ENCODE measurements around the gene LPCAT3.

Gene LPCAT3

DNA sequence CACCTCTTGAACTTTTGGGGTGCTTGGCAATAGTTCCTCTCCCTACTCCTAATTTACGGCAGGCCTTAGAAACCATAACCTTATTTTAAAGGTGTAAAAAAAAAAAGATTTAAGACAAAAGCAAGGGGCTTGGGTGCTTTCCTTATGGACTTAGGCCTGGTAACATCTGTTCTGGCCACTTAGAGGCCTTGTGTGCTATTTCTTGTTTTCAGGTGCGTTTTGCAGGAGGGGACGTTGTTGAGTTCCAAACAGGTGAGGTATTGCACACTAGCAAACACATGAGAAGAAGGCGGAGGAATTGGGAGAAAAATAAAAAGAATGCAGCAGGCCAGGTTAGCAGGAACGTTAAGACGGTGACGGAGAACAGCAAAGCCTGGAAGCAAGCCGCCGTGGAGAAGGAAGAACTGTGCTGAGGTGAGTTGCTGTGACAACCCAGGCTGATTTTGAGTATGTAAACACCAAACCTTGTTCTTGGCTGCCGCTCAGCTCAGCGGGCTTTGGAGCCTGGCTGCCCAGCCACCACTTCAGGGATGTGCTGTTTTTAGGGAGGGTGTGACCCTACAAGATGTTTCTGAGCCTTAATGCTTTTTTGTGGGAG, 30.2 kb downstream of the LPCAT3 start:
- no peak for DNase-seq

DNA sequence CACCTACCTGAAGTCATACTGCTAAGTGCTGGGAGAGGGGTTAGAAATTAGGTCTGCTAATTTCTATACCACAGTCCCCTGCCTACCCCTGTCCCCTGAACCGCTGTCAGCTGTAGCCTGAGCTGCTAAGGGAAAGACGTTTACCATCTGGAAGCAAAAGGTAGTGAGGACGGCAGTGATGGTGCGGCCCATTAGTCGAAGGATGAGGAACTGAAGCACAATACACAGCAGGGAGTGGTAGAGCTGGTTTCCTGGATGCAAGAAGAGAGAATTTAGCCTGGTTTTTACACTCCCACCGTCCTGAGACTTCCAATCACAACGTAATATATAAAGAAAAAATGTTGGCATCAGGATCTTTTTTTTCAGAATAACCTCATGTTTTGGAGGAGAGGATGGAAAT, 35.7 kb downstream of the LPCAT3 start:
- DNase-seq, result no peak

DNA sequence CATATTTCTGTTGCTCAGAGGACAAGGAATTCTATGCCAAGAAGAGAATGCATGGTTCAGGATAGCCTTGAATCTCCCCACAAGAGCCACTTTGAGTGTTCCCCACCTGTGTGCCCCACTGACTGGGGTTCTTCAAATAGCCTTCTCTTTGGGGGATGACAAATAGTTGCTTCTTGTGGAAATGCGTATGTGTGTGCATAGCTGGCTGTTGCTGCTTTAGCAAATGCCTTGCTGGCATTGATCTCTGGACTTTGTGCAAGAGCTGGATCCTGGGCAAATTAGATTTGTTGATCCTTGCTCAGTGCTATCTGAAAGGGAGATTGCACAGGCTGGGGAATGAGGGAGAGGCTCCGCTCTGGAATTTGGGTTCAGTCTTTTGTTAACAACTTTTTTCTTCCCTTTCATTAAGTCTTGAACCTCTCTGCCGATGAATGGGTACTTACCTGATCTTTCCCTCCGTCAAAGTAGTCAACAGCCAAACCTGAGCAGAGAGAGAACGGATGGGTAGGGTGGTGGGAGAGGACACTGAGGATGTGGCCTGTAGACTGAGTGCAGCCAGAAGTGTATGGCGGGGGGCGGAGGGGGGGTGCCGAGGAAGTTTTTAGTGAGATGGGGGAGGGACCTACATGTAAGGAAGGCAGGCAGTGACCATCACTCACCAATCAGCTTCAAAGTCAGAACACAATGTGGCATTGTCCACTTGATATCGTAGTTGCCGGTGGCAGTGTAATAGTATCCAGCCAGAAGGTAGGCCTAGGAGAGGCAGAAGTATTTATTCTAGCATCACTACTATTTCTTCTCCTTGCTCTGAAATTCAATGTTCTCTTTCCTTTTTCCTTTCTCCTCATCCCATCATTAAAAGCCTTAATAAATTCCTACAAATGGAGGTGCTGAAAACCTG, 36.9 kb downstream of the LPCAT3 start:
- DNase-seq, result no peak

DNA sequence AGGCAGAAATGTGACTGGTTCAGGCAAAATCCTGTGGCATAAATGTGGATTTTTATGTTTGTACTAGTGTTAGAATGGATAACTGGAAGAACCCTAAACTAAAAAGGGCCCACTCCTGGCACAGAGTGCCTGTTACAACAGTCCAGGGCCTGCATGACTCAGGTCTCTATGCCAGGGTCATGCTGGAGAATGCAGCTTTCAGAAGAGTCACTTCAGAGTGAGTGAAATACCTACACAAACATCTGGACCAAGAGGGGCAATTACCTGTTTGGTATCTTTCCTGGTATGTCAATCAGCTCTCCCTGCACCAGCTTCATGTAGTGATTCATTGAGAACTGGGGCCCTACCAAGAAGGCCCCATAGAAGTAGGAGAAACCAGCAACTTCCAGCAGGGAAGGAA, 37.5 kb downstream of the LPCAT3 start:
- DNase-seq, result no peak

DNA sequence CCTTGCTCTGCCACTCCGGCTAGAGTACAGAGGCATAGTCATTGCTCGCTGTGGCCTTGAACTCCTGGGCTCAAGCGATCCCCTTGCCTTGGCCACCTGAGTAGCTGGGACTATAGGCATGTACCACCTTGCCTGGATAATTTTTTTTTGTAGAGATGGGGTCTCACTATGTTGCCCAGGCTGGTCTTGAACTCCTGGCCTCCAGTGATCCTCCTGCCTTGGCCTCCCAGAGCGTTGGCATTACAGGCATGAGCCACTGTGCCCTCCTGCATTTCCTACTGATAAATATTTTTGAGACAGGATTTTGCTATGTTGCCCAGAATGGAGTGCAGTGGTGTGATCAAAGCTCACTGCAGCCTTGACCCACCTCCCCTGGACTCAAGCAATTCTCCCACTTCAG, 38.2 kb downstream of the LPCAT3 start:
- DNase-seq, result no peak

DNA sequence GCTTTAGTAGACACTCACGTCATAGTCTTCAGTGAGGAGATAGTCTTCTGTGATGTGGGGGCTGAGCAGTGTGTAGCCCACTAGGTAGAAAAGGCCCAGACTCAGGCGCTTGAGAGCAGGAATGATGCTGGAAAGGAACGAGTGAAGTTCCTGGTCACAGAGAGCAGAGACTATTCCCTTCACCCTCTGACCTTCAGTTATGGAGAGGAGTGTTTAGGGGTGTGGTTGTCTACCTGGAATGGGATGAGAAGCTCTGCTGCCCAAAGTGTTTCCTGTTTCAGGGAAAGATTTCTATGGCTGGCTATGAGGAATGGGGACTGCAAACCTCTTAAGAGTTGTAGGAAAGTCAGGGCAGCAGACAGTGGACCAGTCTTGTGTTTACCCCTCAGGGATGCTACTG, 38.8 kb downstream of the LPCAT3 start:
- no peak for DNase-seq

DNA sequence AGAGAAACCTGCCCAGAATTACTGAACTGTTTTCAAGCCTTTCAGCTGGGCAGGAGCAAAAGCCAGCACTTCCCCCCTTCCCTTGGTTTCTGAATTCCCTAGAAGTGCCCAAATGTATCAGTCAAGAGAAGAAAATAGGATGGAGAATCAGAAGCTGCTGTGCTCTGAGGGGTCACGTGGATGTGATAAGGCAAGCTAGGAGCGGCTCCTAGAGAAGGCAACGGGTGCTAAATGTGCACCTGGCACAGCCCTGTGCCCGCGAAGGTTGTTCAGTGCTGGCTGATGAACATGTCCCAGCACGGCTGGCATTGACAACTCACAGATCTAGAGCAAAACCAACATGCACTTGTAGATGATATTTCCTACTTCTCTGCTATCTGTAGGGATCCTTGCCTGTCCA, 39.3 kb downstream of the LPCAT3 start:
- no peak for DNase-seq

DNA sequence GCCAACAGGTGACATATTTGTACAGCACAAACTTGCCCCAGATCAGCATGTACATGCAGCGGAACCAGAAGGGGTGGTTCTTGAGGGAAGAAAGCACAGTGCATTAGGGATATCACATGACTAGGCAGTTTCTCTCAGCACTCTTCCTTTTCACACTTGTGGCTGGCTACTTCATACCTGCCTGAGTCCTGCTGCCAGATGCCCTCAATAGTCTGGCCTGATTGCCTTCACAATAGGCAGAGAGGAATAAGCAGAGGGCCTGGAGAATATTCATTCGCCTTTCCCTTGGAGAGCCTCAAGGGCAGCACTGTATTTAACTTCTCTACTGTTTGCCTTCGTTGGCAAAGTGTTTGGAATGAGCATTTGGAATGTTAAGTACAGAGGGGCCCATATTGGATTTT, 39.7 kb downstream of the LPCAT3 start:
- DNase-seq, result no peak

DNA sequence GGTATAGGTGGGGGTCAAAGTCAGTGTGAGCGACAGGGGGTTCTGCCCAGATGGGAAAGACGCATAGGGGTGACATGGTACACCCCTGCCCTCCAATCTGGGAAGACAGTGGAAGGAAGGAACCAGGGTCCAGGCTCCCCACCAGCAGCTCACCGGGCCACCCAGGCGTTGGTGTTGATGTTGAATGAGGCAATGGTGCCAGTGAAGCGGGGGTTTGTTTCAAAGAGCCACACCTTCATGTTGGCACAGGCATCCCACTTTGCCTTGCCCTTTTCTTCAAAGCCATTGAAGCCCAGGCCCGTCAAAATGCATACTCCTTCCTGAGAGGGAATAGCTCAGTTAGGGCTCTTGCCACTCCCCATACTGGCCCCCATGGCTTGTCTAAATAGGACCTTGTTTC, 40.1 kb downstream of the LPCAT3 start:
- no peak for DNase-seq

DNA sequence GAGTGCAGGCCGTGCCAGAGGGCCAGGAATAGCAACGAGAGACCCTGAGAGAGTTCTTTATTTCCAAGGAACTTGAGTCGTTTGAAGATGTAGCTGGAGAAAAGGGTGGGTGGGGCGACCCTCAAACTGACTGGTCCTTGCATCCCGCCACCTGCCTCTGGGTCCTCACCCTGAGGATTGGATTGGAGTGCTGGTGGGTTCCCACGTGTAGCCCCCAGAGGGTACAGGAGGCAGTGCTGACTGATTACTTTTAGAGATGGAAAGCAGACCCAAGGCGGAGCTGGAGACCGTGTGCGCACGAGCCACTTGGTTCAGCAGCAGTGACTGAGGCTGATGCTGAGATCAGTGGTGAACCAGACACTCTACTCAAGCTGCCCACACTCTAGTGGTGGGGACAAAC, 40.6 kb downstream of the LPCAT3 start:
- DNase-seq, result no peak

DNA sequence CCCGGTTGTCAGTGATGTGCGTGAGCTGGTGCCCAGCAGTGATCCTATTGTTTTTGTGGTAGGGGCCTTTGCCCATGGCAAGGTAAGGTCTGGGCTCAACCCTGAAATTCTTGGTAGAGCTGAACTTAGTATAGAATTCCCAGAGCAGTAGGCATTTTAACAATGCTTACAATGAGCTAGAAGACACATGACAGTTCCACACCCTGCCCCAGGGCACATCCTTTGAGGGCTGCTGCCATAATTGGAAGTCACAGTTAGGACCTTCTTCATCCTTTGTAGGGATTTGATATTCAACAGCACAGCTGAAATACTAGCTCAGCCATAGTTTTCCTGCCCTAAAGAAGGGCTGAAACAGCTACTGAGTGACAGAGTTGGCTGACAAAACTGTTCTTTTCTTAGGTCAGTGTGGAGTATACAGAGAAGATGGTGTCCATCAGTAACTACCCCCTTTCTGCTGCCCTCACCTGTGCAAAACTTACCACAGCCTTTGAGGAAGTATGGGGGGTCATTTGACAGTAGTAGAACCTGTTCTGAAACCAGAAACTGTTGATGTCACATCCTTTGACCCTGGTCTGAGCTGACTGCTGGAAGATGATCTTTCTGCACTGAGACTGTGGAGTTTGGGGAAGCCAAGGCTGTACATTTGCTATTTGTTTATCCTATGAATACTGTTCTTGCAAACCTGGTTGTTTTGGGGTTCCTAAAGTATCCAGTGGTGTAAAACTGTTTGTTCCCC, 42.8 kb downstream of the LPCAT3 start:
- no peak for DNase-seq

DNA sequence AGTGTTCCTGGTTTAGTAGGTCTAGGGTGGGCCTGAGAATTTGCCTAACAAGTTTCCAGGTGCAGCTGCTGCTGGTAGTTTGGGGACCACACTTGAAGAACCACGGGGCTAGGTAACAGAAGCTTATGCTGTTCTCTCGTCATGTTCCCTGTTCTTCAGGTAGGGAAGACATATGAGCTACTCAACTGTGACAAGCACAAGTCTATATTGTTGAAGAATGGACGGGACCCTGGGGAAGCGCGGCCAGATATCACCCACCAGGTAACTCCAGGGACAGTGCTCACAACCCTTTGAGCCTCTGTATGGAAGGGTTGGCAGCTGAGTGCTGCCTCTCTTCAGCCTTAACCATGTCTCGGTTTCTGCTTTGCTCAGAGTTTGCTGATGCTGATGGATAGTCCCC, 44.1 kb downstream of the LPCAT3 start:
- DNase-seq, result no peak

DNA sequence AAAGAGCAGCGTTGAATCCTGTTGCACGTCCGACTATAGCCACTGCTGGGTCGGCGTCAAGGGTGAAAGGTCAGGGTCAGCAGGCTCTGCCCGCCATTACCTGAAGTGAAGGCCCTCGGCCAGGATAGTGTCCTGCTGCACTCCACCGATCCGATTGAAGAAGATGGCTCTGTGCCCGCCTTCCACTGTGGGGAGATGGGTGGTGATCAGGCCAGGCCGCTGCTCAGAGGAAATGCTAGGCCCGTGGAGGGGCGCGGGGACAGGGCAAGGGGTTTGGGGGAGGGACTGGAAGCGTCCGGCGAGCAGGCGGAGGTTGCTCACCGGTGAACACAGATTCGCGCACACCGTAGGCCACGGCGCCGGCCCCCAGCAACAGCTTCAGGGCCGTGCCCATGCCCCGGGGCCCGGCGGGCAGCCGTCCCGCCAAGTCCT, 48.2 kb downstream of the LPCAT3 start:
- DNase-seq, result no peak

DNA sequence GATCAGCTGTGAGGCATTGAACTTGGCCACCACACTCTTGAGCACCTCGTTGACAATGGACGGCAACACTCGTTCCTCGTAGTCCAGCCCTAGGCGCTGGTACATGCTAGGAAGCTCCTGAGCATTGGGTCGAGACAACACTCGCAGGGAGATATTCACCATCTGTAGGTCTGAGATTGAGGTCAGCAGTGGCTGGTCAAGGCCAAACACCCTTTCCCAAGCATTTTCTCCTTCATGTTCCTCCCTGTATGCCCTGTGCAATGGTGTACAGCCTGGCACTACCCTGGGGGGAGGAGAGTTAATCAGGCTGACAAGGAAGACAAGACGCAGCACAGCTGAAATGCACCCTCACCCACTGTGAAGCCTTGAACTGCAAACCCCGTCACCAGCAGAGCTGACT, 49.9 kb downstream of the LPCAT3 start:
- no peak for DNase-seq

DNA sequence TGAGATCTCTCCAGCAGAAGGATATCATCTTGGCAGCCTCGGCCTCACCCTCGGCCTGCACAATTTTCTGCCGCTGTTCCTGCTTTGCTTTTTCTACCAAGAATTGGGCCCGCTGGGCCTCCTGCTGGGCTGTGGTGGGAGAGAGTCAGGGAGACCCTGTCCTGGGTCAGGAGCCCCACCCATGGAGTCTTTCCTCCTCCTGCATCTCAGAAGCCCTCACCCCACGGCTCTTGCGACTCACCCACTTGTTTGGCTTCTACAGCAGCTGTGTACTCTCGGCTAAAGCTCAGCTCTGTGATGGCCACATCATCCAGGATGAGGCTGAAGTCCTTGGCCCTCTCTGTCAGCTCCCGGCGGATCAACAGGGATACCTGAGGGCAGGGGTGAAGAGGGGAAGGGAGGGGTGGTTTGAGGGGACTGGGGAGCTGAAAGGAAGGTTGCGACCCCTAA, 50.6 kb downstream of the LPCAT3 start:
- no peak for DNase-seq

DNA sequence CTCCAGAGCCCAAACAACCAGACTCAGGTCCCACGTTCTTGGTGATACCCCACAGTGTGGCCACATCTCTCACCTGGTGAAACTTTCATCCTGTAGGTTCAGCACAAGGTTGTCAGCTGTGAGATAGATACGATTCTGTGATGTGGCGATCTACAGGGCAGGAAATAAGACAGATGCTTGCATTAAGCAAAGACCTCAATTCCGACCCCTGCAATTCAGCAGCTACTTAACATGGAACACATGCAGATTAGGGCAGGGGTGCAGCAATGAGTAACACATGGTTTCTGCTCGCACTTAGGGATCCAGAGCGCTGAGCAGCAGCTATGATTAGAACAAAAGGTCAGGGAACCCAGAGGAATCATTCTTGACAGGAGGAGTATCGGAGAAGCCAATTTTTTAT, 51.9 kb downstream of the LPCAT3 start:
- DNase-seq, result no peak

DNA sequence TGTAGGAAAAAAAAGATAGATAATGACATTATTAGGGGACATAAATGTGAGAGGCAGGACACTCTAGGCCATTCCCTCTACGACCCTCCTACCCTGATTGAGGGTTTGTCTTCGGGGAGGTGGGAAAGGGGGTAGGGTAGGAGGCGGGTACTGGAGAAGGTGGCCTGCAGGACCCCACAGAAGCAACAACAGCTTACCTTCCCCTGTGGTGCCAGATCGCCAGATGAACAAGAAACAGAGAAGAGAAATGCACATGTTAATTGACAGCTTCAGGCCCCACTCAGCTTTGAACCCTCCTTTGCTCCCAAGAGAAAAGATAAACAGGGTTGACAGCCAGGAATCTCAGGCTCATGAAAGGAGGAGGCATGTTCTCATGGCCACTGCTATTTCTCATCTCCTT, 52.6 kb downstream of the LPCAT3 start:
- no peak for DNase-seq

DNA sequence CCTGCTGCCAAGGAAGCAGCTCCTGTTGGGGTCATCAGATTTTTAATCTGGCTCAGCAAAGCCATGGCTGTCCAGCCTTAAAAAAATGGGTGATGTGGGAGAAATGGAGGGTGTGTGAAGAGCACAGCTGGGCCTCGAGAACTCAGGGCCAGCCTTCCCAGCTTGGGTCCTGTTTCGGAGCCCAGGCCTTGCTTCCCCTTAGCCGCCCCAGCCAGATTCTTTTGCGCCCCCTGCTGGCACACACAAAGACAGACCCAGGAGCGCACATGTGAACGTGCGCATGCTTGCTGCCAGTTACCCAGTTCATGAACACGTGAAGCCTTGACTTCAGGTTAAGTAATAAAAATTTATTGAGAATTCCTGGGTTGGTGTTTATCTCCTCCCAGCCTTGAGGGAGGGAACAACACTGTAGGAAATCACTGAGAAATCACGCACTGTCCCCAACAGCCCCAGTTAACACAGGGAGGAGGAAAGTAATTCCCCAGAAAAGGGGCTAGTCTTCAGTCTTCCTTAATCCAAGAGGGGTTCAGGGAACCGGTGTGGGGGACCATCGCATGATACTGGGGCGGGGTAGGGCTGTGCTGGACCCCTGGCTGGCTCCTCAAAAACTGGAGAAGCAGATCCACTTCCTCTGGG, 53.1 kb downstream of the LPCAT3 start:
- peak; percentile 81 for DNase-seq

DNA sequence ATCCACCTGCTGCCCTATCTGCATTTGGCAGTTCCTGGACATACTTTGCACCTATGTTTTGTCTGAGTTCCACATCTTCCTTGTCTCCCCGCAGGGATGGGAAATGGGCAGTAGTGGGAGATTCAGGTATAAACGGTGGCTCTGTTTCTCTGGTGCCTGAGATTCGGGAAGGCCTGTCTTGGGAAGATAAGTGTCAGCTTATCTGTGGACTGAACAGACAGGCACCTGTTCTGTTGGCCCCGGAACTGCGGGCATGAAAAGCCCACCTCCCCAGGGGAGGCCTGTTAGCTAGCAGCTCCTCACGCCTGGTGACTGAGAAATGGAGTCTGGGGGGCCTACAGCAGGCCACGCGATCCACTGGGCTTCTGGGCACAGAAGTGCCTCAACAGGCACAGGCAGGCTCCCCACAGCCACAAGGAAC, 53.7 kb downstream of the LPCAT3 start:
- no peak for DNase-seq

DNA sequence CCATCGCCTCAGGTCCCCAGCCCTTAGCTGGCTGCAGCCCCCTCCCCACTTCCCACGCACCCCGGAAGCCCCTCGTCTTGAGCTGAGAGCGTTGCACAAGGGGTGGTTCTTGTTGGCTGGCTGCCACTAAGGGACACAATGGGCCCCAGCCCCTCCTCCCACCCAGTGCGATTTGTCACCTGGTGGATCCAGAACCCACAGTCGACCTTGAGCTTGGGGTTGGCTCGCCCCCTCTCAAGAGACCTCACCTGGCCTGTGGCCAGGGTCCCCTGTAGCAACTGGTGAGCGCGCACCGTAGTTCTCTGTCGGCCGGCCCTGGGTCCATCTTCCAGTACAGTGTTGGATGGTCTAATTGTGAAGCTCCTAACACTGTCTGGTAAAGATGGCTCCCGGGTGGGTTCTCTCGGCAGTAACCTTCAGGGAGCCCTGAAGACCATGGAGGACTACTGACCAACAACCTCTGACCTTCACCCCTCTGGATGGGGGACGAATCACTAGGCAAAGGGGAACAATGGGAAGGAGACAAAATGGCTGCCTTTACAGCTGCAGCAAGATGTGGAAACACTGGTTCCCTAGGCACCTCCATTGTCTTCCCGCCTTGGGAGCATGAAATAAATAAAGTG, 54.4 kb downstream of the LPCAT3 start:
- DNase-seq, result no peak

DNA sequence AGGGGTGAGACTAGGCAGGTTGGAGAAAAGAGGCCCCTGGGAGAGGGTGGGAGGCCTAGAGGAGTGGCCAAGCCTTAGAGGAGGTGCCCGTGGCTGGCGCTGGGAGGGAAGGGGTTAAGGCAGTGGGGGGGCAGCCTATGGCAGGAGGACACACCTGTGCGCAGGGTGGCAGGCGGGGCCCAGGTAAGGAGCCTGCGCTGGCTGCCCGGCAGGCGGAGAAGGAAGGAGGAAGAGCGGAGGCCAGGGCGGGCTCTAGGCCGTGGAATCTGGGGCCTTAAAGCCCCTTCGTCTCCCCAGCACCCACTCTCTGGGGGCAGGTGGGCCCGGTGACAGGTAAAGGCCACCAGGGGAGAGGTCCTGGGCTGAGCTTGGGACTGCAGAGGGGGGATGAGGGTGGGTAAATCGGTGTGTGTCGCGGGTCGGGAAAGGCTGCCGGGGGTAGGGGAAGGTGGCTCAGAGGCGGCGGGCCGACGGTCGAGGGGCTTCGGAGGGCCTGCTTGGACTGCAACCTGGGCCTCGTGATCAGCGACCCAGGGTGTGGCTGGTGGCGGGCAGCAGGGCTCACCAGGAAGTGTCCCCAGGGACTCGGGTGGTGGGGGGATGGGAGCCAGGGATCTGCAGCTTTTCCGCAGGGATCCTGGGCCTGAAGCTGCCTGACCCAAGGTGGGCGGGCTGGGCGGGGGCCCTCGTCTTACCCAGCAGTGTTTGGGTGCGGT, 55.1 kb downstream of the LPCAT3 start:
- no peak for DNase-seq
